AG09309 (cell line): ENCODE data around the gene SPZ1.
"Not testable (repeated sequence)": the region's sequence is repeated elsewhere in the genome, so short reads cannot be mapped to it uniquely, and the experiment has no call there.

Source experiments
- DNase-seq: peaks from one replicate; pipeline ENCODE4 v3.0.0-alpha.2; 2010; ENCODE audit warnings: low read depth
- H3K4me3 ChIP-seq: 2 replicates; pipeline ENCODE4 v1.5.1; 2011; ENCODE audit warnings: mild to moderate bottlenecking, low read depth, low read length, moderate library complexity; ENCODE audit not compliant: control insufficient read depth
- TF ChIP-seq, protein P1 (sequence below): IDR thresholded peaks from 2 replicates; pipeline ENCODE4 v1.5.1; 2011; ENCODE audit warnings: mild to moderate bottlenecking, low read depth, low read length, inconsistent platforms; ENCODE audit not compliant: insufficient read depth, control insufficient read depth; ENCODE audit errors: missing control alignments

SPZ1 gene, protein sequence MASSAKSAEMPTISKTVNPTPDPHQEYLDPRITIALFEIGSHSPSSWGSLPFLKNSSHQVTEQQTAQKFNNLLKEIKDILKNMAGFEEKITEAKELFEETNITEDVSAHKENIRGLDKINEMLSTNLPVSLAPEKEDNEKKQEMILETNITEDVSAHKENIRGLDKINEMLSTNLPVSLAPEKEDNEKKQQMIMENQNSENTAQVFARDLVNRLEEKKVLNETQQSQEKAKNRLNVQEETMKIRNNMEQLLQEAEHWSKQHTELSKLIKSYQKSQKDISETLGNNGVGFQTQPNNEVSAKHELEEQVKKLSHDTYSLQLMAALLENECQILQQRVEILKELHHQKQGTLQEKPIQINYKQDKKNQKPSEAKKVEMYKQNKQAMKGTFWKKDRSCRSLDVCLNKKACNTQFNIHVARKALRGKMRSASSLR

DNA sequence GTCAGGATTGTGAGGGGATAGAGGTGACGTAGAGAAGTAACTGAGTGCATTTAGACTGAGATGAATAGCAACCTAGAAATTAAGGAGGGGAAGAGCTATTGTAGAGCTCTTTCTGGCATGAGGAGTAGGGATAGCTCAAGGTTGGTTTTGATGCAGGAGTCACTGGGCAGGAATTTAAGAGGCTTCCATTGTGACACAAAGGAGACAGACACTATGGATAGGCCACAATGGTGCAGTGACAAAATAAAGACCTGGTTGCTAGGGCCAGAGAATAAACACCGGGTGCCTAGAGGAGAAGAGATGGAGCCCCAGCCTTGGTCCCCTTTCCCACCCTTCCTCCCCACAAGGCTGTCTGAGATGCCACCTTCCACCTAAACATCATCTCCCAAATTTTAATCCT lies at the start of gene SPZ1:
Gene SPZ1, plus strand, starts transcription at position 301 of the 400 bp plus-strand sequence. CDS start 214 bp downstream, outside the sequence.
- TF ChIP-seq, protein P1, sequence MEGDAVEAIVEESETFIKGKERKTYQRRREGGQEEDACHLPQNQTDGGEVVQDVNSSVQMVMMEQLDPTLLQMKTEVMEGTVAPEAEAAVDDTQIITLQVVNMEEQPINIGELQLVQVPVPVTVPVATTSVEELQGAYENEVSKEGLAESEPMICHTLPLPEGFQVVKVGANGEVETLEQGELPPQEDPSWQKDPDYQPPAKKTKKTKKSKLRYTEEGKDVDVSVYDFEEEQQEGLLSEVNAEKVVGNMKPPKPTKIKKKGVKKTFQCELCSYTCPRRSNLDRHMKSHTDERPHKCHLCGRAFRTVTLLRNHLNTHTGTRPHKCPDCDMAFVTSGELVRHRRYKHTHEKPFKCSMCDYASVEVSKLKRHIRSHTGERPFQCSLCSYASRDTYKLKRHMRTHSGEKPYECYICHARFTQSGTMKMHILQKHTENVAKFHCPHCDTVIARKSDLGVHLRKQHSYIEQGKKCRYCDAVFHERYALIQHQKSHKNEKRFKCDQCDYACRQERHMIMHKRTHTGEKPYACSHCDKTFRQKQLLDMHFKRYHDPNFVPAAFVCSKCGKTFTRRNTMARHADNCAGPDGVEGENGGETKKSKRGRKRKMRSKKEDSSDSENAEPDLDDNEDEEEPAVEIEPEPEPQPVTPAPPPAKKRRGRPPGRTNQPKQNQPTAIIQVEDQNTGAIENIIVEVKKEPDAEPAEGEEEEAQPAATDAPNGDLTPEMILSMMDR = no peak
- H3K4me3 ChIP-seq = no peak within 1 kb of the TSS
- no peak for DNase-seq

DNA sequence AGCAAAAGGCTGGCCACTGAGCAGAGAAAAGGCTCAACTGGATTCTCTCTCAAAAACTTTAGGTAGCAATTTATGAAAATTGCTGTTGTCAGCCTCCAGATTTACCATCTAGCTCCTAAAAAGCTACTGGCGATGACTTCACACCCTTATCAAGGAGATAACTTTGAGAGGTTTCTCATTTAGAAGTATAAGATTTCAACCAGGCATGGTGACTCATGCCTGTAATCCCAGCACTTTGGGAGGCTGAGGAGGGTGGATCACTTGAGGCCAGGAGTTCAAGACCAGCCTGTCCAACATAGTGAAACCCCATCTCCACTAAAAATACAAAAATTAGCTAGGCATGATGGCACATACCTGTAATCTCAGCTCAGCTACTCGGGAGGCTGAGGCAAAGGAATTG lies 49.3 kb upstream of the SPZ1 start:
- H3K4me3 ChIP-seq, DNase-seq: not testable (repeated sequence)

DNA sequence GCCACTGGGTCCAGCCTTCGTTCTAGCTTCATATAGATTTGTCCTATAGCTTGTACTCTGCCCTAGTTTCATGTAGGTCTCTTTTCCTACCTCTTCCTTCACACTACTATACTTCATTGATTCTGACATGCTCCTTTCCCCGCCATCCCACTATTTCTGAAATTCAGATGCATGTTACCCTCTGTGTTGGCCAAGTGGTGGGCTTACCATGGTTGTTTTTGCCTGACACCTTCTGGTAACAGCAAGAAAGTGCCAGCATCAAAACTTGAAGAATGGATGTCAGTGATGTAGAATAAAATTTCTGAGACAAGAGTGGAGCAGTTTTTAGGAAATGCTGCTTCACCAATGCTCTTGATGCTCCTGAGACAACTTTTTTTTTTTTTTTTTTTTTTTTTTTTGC lies 44.5 kb upstream of the SPZ1 start:
- no peak overlapping the region for H3K4me3 ChIP-seq
- DNase-seq = no peak
- TF ChIP-seq, protein P1 = peak; percentile 48

DNA sequence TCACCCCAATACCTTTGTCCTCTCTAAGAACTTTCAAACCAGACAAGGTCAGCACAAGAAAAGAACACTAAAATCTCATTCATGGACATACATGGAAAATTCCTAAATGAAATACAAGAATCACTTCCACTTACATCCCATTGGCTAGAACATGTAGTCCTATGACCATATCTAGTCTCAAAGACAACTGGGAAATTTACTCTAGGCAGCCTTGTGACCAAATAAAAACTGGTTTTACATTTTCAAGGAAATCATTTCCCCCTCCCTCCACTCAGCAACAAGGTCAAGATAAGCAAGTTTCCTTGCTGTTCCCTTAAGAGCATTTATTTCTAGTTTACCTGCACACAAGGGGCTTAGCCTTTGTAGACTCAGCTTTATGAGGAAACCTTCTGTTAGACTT lies 43.6 kb upstream of the SPZ1 start:
- H3K4me3 ChIP-seq = no peak overlapping the region
- TF ChIP-seq, protein P1 = no peak
- DNase-seq = no peak

DNA sequence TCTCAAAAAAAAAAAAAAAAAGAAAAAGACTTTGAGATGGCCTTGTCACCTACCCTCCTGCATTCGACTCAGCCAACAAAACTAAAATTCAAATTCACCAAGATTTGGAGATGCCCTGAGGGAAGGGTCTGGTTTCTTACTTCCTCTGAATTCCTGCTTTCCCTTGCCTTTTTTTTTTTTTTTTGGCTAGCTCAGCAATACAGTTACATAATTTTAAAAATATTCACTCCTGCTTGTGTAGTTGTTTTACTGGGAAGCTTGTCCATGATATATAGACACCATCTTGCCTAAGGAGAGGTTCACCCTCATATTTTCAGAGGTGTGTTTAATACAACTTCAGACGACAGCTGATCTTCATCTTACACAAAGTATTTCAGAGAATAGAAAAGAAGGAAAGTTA lies 42.6 kb upstream of the SPZ1 start:
- TF ChIP-seq, protein P1 = no peak

DNA sequence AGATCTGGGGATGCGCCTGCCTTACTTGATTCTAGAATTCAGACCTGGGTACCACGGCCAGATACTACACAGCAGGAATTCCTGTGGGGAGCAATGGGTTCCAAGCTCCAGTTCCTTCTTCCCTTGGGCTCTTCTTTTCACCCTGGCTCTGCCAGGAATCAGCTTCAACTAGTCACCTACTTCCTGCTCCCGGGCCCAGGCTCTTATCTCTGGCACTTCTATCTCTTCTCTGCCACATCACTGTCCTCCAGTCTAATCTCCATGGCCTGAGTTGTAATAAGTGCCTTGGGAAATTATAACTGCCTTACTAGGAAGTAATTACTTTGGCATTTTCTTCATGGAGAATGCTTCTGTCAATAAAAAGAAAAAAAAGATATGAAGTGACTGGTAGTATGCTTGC lies 37.7 kb upstream of the SPZ1 start:
- DNase-seq = no peak
- TF ChIP-seq, protein P1 = no peak
- H3K4me3 ChIP-seq = no peak overlapping the region

More for the DNA sequence above, 42.6 kb upstream of the SPZ1 start:
- H3K4me3 ChIP-seq = no peak overlapping the region
- no peak for DNase-seq

DNA sequence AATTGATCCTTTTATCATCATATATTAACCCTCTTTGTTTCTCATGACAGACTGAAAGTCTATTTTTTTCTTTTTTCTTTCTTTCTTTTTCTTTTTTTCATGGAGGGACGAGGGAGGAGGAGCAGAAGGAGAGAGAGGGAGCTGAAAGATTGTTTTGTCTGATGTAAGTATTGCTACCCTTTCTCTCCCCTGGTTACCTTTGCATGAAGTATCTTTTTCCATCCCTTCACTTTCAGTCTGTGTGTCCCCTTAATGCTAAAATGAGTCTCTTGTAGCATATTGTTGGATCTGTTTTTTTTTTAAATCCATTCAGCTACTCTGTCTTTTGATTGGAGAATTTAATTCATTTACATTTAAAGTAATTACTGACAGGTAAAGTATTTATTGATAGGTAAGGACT lies 36.4 kb upstream of the SPZ1 start:
- no peak for DNase-seq
- TF ChIP-seq, protein P1 = no peak
- no peak overlapping the region for H3K4me3 ChIP-seq
